Keratinocyte (primary cell): Measurements from ENCODE around the gene C2orf81. TPM values are rescaled to one million over a fixed set of nuclear protein-coding genes. Genes with fewer than 3 reads are reported as not detected.

Experiments used
- DNase-seq: peaks from one replicate; pipeline ENCODE4 v3.0.0-alpha.2; 2011; ENCODE audit warnings: low read depth, missing footprints, low spot score
- FAIRE-seq: peaks from 2 replicates; lab custom pipeline; 2011; peaks lifted over from hg19 to GRCh38; lab: Jason Lieb, UNC
- H2AFZ ChIP-seq: 2 replicates; pipeline ENCODE4 v1.6.0; 2012; ENCODE audit warnings: low read length, control low read depth, inconsistent platforms; ENCODE audit not compliant: control insufficient read depth
- H3K27ac ChIP-seq: 2 replicates; pipeline ENCODE4 v1.5.1; 2011; ENCODE audit warnings: low read length; ENCODE audit not compliant: control insufficient read depth, insufficient read depth
- H3K27me3 ChIP-seq: 3 replicates; pipeline ENCODE4 v1.6.0; 2011; ENCODE audit warnings: low read length; ENCODE audit not compliant: control insufficient read depth, insufficient read depth; ENCODE audit errors: extremely low read depth
- H3K36me3 ChIP-seq, 2 experiments: 2 replicates in 1 of 2; 3 replicates in 1 of 2; pipeline ENCODE4 v1.5.1; 2011; ENCODE audit warnings: low read length in 2 of 2, mild to moderate bottlenecking in 1 of 2; ENCODE audit not compliant: control insufficient read depth in 2 of 2, insufficient read depth in 2 of 2; ENCODE audit errors: extremely low read depth in 1 of 2
- H3K4me1 ChIP-seq: 3 replicates; pipeline ENCODE4 v1.5.1; 2011; ENCODE audit warnings: low read length; ENCODE audit not compliant: control insufficient read depth, insufficient read depth; ENCODE audit errors: extremely low read depth
- H3K4me2 ChIP-seq: 3 replicates; pipeline ENCODE4 v1.6.0; 2011; ENCODE audit warnings: low read depth, low read length; ENCODE audit not compliant: control insufficient read depth, insufficient read depth; ENCODE audit errors: extremely low read depth
- H3K4me3 ChIP-seq, 3 experiments: fragments of 200-600 bp in 1 of 3; sonication (generic) in 1 of 3; 2 replicates in 2 of 3; 3 replicates in 1 of 3; pipeline ENCODE4 v1.5.1; 2011 to 2016; ENCODE audit warnings: low read length in 3 of 3, mild to moderate bottlenecking in 3 of 3, control low read depth in 2 of 3, inconsistent platforms in 1 of 3, low read depth in 1 of 3, mixed read lengths in 1 of 3, mixed run types in 1 of 3, moderate library complexity in 1 of 3; ENCODE audit not compliant: control insufficient read depth in 2 of 3, insufficient read depth in 2 of 3; ENCODE audit errors: extremely low read depth in 1 of 3
- H3K79me2 ChIP-seq: 2 replicates; pipeline ENCODE4 v1.6.0; 2012; ENCODE audit warnings: low read length; ENCODE audit not compliant: control insufficient read depth, insufficient read depth
- H3K9ac ChIP-seq: 3 replicates; pipeline ENCODE4 v1.6.0; 2011; ENCODE audit warnings: low read length; ENCODE audit not compliant: control insufficient read depth, insufficient read depth; ENCODE audit errors: extremely low read depth
- H3K9me1 ChIP-seq: 3 replicates; pipeline ENCODE4 v1.6.0; 2011; ENCODE audit warnings: low read length; ENCODE audit not compliant: control insufficient read depth, insufficient read depth; ENCODE audit errors: extremely low read depth
- H3K9me3 ChIP-seq: 2 replicates; pipeline ENCODE4 v1.5.1; 2012; ENCODE audit warnings: low read depth, low read length; ENCODE audit not compliant: control insufficient read depth
- H4K20me1 ChIP-seq: 3 replicates; pipeline ENCODE4 v1.6.0; 2011; ENCODE audit warnings: low read length; ENCODE audit not compliant: control insufficient read depth, insufficient read depth; ENCODE audit errors: extremely low read depth
- CTCF ChIP-seq, 3 experiments: IDR thresholded peaks in 1 of 3; conservative IDR thresholded peaks in 1 of 3; optimal IDR thresholded peaks in 1 of 3; 2 replicates in 2 of 3; 3 replicates in 1 of 3; pipeline versions ENCODE3 to v1.5.1; 2011; ENCODE audit warnings: low read length in 3 of 3, mild to moderate bottlenecking in 3 of 3, moderate library complexity in 2 of 3, control low read depth in 1 of 3, inconsistent platforms in 1 of 3; ENCODE audit not compliant: insufficient read depth in 2 of 3; ENCODE audit errors: extremely low read depth in 1 of 3
- EZH2 ChIP-seq: IDR thresholded peaks from one replicate; pipeline ENCODE4 v1.6.1; 2012; ENCODE audit warnings: inconsistent platforms, mild to moderate bottlenecking, low read length, moderate library complexity
- dilution Hi-C: fragments of 300-500 bp; cut with MboI; formaldehyde crosslinking; loops from one replicate; pipeline ENCODE4 v1.7.0; 2020; ENCODE audit warnings: low sequenced_read_pairs; ENCODE audit not compliant: extremely low pct_ligation_motif_present
- polyA plus RNA-seq, 5 experiments: library from polyadenylated mRNA; depleted of rRNA in 3 of 5; stranded (reverse) in 3 of 5; stranded (forward) in 1 of 5; unstranded in 1 of 5; fragments of >200 nt; gene quantifications; 1 replicate in 1 of 5; 2 replicates in 3 of 5; 3 replicates in 1 of 5; pipeline versions ENCODE4 v1.2.1 to v1.2.3, GENCODE V29; 2011 to 2012; ENCODE audit warnings: missing spikeins in 2 of 5, low read depth in 1 of 5, low replicate concordance in 1 of 5

C2orf81 gene
- polyA plus RNA-seq, 1 donor (not counting 4 experiments of a cell fraction or from before 2014, with no cell fraction given) = 0.58 TPM

- TF ChIP-seq EZH2 (no peak), CTCF (optimal IDR thresholded peaks at IDR 0.05 in 1 of 3, IDR thresholded peaks at IDR 0.05 in 1 of 3, conservative IDR thresholded peaks at IDR 0.05 in 1 of 3; ENCODE audit: extremely low read depth in 1 of 3, insufficient read depth in 2 of 3, low read length in 3 of 3) (no peak)
- Histone ChIP-seq H3K79me2 (peaks cover 8% of the 10 kb centered on the region), H3K4me3 (no peak overlapping the region), H2AFZ (no peak overlapping the region), H3K4me1 (peaks cover 10% of the 10 kb centered on the region), H3K9me3 (no peaks in the 10 kb centered on the region), H3K4me2 (no peak overlapping the region), H3K9me1 (peaks cover 4% of the 10 kb centered on the region), H3K36me3 (peaks cover 44 to 49% of the 10 kb centered on the region in 2 experiments), H3K27ac (no peak overlapping the region), H3K9ac (no peak overlapping the region), H4K20me1 (no peaks in the 10 kb centered on the region), H3K27me3 (no peaks in the 10 kb centered on the region)
- FAIRE-seq (no peak), DNase-seq (no peak)
- dilution Hi-C loops = no loop called here
Observed at GRCh38 chr2:74371421-74371820, 50.0 kb downstream of the C2orf81 start.

- Histone ChIP-seq H3K4me1 (peaks cover 10% of the 10 kb centered on the region), H3K79me2 (peaks cover 2% of the 10 kb centered on the region), H3K9ac (no peak overlapping the region), H3K4me3 (no peak overlapping the region), H3K4me2 (no peak overlapping the region), H3K9me1 (no peaks in the 10 kb centered on the region), H3K36me3 (peaks cover 43 to 54% of the 10 kb centered on the region in 2 experiments), H3K27ac (no peak overlapping the region), H2AFZ (no peak overlapping the region), H3K27me3 (no peaks in the 10 kb centered on the region), H3K9me3 (no peaks in the 10 kb centered on the region), H4K20me1 (no peaks in the 10 kb centered on the region)
- TF ChIP-seq EZH2 (no peak), CTCF (optimal IDR thresholded peaks at IDR 0.05 in 1 of 3, IDR thresholded peaks at IDR 0.05 in 1 of 3, conservative IDR thresholded peaks at IDR 0.05 in 1 of 3; ENCODE audit: extremely low read depth in 1 of 3, insufficient read depth in 2 of 3, low read length in 3 of 3) (no peak)
- DNase-seq = no peak
- no peak for FAIRE-seq
- dilution Hi-C loops = no loop called here
Observed at GRCh38 chr2:74369976-74370375, 51.4 kb downstream of the C2orf81 start.
